ENCODE data around the gene OPN4. TPM values are rescaled to one million over a fixed set of nuclear protein-coding genes. Genes with fewer than 3 reads are reported as not detected.
A peak's percentile ranks its signal among the peaks of the same experiment; 100 is the strongest.

The OPN4 gene
- total RNA-seq, 2 experiments from 2014 or later = not detected

DNA sequence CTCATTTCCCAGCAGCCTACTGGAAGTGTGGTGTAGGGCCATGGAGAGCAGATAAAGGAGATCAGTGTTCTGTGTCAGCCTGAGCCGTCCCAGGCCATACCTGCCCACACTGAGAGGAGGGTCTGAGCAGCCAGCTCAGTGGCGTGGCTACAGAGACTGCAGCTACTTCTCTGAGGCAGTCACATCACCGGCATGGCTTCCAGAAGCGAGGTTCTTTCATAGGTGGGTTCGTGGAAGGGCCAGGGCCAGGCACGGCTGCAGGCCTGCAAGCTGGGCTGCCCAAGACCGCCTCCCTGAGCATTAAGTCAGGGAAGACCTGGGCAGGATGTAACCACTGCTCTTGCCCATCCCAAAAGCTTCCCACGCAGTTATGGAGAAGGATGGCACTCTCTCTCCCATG is 48.8 kb downstream of the OPN4 start:
- no peak for DNase-seq
- Mint-ChIP-seq H3K27ac (no peak overlapping the region), H3K36me3 (ENCODE audit: low read depth) (no peaks in the 10 kb centered on the region), H3K4me1 (ENCODE audit: low read depth) (no peaks in the 10 kb centered on the region), H3K27me3 (ENCODE audit: low read depth) (no peaks in the 10 kb centered on the region), H3K9me3 (no peaks in the 10 kb centered on the region), H3K4me3 (no peak overlapping the region)
- intact Hi-C loops (cut with micrococcal nuclease) = no loop called here
- CTCF ChIA-PET = interaction anchor here (0.7 kb wide), 1 partner anchor 264 kb away, joined by 8 read pairs; no protein-coding TSS in a partner anchor

DNA sequence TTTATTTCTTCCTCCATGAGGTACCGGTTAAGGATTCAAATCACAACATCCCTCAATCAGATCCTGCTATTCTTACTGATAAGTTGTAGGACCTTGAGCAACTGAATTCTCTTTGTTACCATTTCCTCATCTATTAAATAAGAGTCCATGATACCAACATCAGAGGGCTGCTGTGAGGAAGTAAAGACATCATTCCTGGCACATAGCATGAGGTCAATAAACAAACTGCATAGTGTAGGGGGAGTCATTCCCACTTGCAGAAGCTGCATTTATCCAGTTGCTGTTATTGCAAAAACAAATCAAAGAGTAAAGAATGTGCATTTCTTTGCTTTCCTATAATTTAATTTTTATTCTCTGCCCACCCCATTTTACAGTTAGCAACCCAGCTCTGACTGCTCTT is 50.8 kb downstream of the OPN4 start:
- CTCF ChIA-PET = no interaction called here
- no peak overlapping the region for H3K27ac Mint-ChIP-seq
- intact Hi-C loops (cut with micrococcal nuclease) = no loop called here

DNA sequence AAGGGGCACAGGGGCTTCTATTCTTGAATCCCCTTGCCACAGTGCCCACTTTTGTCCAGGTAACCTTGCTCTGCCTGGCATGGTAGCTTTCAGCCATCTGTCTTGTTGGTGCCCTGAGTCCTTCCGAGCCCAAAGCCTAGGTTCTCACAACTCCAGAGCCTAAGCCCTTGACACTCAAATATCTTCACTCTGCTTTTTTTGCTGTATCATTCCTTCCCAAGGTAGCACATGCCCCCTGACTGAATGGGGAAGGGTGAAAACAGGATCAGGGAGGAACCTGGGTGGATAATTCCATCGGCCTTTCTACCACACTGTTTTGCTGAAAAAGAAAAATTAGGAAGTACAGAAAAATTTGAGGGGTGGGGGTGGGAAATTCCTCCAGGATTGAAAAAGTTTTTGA is 51.6 kb downstream of the OPN4 start:
- Mint-ChIP-seq H3K27ac (no peak overlapping the region), H3K9me3 (no peaks in the 10 kb centered on the region), H3K36me3 (ENCODE audit: low read depth) (no peaks in the 10 kb centered on the region), H3K27me3 (ENCODE audit: low read depth) (no peaks in the 10 kb centered on the region), H3K4me3 (no peak overlapping the region), H3K4me1 (ENCODE audit: low read depth) (peaks cover 9% of the 10 kb centered on the region)
- intact Hi-C loops (cut with micrococcal nuclease) = no loop called here
- no peak for DNase-seq
- CTCF ChIA-PET = interaction anchor here (0.9 kb wide), 1 partner anchor 304 kb away, joined by 4 read pairs; no protein-coding TSS in a partner anchor

More for the DNA sequence above, 50.8 kb downstream of the OPN4 start:
- Mint-ChIP-seq H3K9me3 (no peaks in the 10 kb centered on the region), H3K27me3 (ENCODE audit: low read depth) (no peaks in the 10 kb centered on the region), H3K36me3 (ENCODE audit: low read depth) (no peaks in the 10 kb centered on the region), H3K4me1 (ENCODE audit: low read depth) (peaks cover 3% of the 10 kb centered on the region), H3K4me3 (no peak overlapping the region)
- no peak for DNase-seq

DNA sequence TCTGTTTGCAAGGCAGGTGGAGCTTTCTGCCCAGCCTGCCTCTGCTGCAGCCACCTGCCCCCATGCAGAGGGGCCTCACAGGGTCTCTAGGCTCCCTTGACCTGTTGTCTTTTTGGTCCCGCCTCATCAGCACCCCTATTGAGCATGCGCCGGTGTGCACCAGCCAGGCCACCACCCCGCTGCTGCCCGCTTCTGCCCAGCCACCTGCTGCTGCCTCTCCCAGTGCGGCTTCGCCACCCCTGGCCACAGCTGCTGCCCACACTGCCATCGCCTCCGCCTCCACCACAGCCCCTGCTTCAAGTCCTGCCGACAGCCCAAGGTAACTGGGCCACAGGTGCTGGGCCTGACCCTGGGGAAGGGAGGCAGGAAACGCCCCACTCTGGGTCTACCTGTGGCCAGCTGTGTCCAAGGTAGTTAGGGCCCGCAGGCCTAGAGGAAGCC is 52.1 kb downstream of the OPN4 start:
- intact Hi-C loops (cut with micrococcal nuclease) = no loop called here
- DNase-seq = no peak
- Mint-ChIP-seq H3K4me1 (ENCODE audit: low read depth) (peaks cover 10% of the 10 kb centered on the region), H3K4me3 (no peak overlapping the region), H3K27me3 (ENCODE audit: low read depth) (no peaks in the 10 kb centered on the region), H3K27ac (no peak overlapping the region), H3K36me3 (ENCODE audit: low read depth) (no peaks in the 10 kb centered on the region), H3K9me3 (no peaks in the 10 kb centered on the region)
- CTCF ChIA-PET = interaction anchor here (0.6 to 0.9 kb wide), 2 partner anchors 18 to 304 kb away, joined by 3 to 4 read pairs; no protein-coding TSS in a partner anchor

DNA sequence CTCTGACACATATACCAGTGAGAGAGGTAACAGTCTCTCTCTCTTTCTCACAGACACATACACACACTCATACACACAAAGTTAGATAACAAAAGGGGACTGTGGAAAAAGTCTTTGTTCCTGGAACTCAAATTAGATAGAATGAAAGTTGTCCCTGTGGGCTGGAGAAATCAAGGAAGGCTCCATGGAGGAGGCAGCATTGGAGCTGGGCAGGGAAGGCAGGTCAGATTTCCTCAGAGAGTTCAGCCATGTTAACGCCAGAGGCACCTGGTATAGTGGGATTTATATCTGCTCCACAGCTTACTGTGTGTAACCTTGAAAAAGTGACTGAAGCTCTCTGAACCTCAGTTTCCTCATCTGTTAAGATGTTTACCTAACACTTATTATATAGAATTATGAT is 52.6 kb downstream of the OPN4 start:
- Mint-ChIP-seq H3K27ac (no peak overlapping the region), H3K27me3 (ENCODE audit: low read depth) (no peaks in the 10 kb centered on the region), H3K4me3 (no peak overlapping the region), H3K36me3 (ENCODE audit: low read depth) (no peaks in the 10 kb centered on the region), H3K4me1 (ENCODE audit: low read depth) (peaks cover 10% of the 10 kb centered on the region), H3K9me3 (no peaks in the 10 kb centered on the region)
- intact Hi-C loops (cut with micrococcal nuclease) = no loop called here
- CTCF ChIA-PET = interaction anchor here (0.6 kb wide), 1 partner anchor 18 kb away, joined by 3 read pairs; no protein-coding TSS in a partner anchor
- DNase-seq = no peak

DNA sequence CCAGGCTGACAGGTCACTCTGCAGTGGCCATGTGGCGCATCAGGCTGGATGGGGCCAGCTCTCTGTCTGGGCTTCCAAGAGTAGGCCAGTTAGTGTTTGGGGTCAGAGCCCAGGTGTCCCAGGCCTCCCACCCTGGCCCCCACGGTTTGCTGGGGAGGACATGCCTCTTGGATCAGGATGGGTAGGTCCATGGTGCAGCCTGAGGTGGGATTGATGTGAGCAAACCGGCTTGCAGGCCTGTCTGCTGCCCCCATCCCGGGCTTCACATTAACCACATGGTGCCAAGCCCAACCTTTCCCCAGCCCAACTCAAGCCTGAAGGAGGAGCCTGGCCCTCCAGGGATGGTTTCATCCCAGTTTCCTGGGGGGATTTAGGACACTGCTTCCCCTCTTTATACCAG is 53.2 kb downstream of the OPN4 start:
- H3K27ac Mint-ChIP-seq = no peak overlapping the region
- peaks cover 14% of the 10 kb centered on the region for H3K4me1 Mint-ChIP-seq (ENCODE audit: low read depth)
- no peaks in the 10 kb centered on the region for H3K9me3 Mint-ChIP-seq
- no peak overlapping the region for H3K4me3 Mint-ChIP-seq
- H3K36me3 Mint-ChIP-seq (ENCODE audit: low read depth) = no peaks in the 10 kb centered on the region
- no peak for DNase-seq
- intact Hi-C loops (cut with micrococcal nuclease) = no loop called here
- CTCF ChIA-PET = interaction anchor here (0.6 to 1.2 kb wide), 3 partner anchors 190 to 305 kb away, joined by 3 to 7 read pairs (median 3); no protein-coding TSS in a partner anchor
- H3K27me3 Mint-ChIP-seq (ENCODE audit: low read depth) = no peaks in the 10 kb centered on the region

DNA sequence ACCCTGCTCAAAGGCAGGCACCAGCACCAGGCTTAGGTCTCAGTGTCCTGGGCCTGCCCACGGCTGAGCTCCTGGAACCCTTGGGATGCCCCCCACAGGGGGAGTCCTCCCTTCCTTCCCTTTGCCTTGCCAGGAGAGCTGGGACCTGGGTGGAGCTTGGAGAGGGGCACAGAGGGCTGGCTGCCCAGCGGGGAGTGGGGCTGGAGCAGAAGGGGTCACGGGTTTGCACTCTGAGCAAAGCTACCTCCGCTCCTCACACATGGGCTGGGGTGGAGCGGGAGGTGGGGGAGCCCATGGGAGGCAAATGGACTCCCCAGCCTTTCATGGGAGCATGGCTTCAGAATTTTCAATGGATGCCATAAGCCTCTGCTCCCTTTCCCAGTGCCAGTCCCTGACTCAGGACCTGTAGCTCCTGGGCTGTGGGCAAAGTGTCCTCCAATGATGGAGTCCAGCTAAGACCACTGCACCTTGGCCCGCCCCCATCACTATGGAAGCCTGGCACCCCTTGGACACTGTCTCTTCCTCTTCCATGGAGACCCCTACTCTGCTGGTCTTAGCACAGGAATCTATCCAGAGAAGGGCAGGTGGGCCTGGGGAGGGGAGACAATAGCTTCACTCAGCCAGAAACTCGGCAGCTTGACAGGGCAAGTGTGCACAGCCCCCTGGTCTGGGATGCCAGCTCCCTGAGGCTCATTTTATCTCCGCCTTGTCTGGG is 53.9 kb downstream of the OPN4 start:
- Mint-ChIP-seq H3K36me3 (ENCODE audit: low read depth) (no peaks in the 10 kb centered on the region), H3K9me3 (no peaks in the 10 kb centered on the region), H3K27me3 (ENCODE audit: low read depth) (no peaks in the 10 kb centered on the region), H3K4me3 (no peak overlapping the region), H3K27ac (no peak overlapping the region), H3K4me1 (ENCODE audit: low read depth) (peaks cover 14% of the 10 kb centered on the region)
- DNase-seq = no peak
- CTCF ChIA-PET = interaction anchor here (0.6 to 1.2 kb wide), 4 partner anchors 190 to 306 kb away, joined by 3 to 7 read pairs (median 3); no protein-coding TSS in a partner anchor
- intact Hi-C loops (cut with micrococcal nuclease) = no loop called here

DNA sequence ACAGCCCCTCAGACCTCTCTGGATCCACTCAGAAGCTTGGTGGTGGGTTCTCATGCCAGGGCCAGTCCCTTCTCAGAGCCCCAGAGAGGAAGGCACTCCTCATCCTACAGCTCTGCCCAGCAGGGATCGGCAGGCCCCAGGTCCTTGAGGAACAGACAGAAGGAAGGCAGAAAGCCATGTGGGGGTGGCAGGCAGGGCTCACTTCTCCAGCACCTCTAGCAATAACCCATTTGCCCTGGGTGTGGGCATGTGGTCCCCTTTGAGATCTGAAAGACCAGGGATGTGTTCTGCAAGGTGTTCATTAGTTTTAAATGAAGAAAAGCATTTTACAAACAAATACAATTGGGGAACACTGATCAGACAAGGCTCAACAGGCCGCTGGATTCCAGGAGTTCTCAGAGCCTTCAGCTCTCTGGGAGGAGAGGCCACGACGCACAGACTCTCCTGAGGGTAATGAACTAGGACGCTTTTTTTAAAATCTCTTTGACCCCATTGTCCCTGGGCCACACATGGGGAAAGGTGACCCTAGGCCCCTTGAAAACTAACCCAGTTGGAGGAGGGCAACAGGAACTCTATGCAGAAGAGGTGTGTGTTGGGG is 54.5 kb downstream of the OPN4 start:
- no peak overlapping the region for H3K27ac Mint-ChIP-seq

DNA sequence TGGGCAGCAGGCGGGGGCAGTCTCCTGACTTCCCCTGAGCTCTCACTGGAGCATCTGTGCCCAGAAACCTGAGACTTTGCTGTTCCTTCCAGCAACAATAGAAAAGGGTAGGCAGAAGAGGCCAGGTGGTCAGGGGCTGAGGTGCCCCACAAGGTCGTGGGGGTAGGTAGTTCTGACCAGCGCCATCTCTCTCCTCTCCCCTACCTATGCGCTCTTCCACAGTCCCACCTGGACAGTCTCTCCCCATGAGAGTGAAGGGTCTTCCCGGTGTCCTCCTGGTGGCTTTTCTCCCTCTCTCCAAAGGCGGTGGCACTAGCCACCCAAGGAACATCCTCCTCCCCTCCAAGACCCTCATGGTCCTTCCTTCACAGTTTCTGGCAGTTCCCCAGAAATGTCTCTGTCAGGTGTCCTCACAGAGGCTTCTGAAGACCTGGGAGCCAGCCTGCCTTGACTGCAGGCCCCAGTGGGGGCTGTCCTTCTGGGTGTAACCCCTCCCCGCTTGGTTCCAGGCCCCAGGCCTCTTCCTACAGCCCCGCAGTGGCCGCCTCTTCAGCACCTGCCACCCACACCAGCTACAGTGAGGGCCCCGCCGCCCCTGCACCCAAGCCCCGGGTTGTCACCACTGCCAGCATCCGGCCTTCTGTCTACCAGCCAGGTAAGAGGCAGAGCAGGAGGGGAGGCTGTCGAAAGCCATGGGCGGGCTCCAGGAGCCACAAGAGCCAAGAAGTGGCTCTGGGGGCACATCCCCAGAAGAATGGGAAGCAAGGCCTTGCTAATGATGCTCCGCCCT is 55.2 kb downstream of the OPN4 start:
- DNase-seq = no peak
- Mint-ChIP-seq H3K4me3 (peak overlapping the region; percentile 87), H3K27ac (no peak overlapping the region), H3K36me3 (ENCODE audit: low read depth) (no peaks in the 10 kb centered on the region), H3K9me3 (no peaks in the 10 kb centered on the region), H3K27me3 (ENCODE audit: low read depth) (no peaks in the 10 kb centered on the region), H3K4me1 (ENCODE audit: low read depth) (peaks cover 14% of the 10 kb centered on the region)
- intact Hi-C loops (cut with micrococcal nuclease) = loop anchor here (5.0 to 10.0 kb wide), 3 partner anchors 88 to 385 kb away; partner anchors contain the start of genes GLUD1, SHLD2 and WAPL
- CTCF ChIA-PET = no interaction called here

More for the DNA sequence above, 54.5 kb downstream of the OPN4 start:
- H3K9me3 Mint-ChIP-seq = no peaks in the 10 kb centered on the region
- H3K4me1 Mint-ChIP-seq (ENCODE audit: low read depth) = peaks cover 14% of the 10 kb centered on the region
- no peak overlapping the region for H3K4me3 Mint-ChIP-seq
- DNase-seq = no peak
- CTCF ChIA-PET = interaction anchor here (1.2 kb wide), 1 partner anchor 189 kb away, joined by 3 read pairs; no protein-coding TSS in a partner anchor
- no peaks in the 10 kb centered on the region for H3K36me3 Mint-ChIP-seq (ENCODE audit: low read depth)
- intact Hi-C loops (cut with micrococcal nuclease) = no loop called here
- no peaks in the 10 kb centered on the region for H3K27me3 Mint-ChIP-seq (ENCODE audit: low read depth)

DNA sequence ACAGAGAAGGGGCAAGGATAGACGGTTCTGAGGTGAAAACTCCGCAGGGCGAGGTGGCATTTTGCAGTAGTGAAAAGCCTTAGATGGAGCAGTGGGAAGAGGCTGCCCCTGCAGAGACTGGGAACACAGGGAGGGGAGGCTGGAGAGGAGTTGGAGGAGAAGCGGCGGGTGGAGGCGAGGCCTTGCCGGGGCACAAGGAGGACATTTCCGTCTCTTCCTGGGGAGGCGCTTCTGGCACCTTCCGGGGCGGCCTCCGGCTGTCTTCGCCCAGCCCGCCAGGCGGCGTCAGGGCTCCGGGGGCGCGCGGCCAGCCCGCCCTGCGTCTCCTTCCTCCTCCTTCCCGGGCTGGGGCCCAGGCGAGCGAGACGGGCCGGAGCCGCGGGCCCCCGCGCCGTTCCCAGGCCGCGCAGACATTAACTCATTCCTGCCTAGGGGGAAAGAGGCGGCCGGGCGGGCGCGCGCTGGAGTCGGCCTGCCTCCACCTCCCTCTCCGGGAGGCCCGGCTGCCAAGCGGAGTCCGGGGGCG is 56.7 kb downstream of the OPN4 start:
- no peaks in the 10 kb centered on the region for H3K9me3 Mint-ChIP-seq
- H3K4me1 Mint-ChIP-seq (ENCODE audit: low read depth) = peaks cover 14% of the 10 kb centered on the region
- peak overlapping the region; percentile 87 for H3K4me3 Mint-ChIP-seq
- peak overlapping the region; percentile 93 for H3K27ac Mint-ChIP-seq
- peak; percentile 86 for DNase-seq
- CTCF ChIA-PET = interaction anchor here (0.6 to 1.5 kb wide), 2 partner anchors 45 to 229 kb away, joined by 3 to 4 read pairs; partner anchors contain the start of gene BMPR1A
- H3K27me3 Mint-ChIP-seq (ENCODE audit: low read depth) = no peaks in the 10 kb centered on the region
- intact Hi-C loops (cut with micrococcal nuclease) = loop anchor here (1.0 to 10.0 kb wide), 9 partner anchors 23 to 384 kb away; partner anchors contain the start of genes BMPR1A, GLUD1, SHLD2 and WAPL
- no peaks in the 10 kb centered on the region for H3K36me3 Mint-ChIP-seq (ENCODE audit: low read depth)

DNA sequence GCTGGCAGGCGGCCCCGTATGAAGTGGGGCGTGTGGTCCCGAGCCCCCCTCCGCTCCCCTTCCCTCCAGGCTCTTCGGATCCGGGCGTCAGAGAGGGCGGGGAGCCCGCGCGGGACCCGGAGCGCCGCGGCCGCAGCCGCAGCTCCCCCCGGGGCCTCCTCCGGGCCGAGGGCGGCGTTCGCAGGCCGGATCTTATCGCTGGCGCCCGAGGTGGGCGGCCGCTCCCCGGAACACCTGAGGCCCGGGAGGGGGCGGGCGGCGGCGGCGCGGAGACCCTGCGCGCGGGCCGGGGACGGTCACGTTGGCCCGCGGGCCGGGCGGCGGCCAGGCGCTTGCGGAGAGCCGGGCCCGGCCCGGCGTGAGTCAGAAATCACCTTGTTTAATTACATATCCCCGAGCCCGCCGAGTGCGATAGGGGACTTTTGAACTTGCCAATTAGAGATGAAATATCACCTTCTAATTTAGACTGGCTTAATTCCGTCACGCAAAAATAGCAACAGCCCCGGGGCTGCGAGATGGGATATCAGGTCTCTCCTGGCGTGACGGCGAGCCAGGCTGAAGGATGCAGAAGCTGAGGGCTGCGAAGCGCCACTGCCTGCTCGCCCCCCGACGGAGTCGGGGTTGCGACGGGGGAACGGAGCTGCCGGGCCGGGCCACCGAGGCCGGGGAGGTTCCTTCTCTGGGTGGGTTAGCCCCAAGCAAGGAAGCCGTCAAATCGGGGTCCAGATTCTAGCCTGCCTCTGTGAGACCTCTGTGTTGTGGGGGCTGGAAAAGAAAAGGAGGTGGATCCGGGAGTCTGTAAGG is 57.4 kb downstream of the OPN4 start:
- Mint-ChIP-seq H3K9me3 (no peaks in the 10 kb centered on the region), H3K27ac (peak overlapping the region; percentile 82), H3K36me3 (ENCODE audit: low read depth) (no peaks in the 10 kb centered on the region), H3K4me3 (peak overlapping the region; percentile 87), H3K27me3 (ENCODE audit: low read depth) (no peaks in the 10 kb centered on the region), H3K4me1 (ENCODE audit: low read depth) (peaks cover 14% of the 10 kb centered on the region)
- peak; percentile 66 for DNase-seq
- CTCF ChIA-PET = interaction anchor here (1.0 to 1.5 kb wide), 3 partner anchors 44 to 258 kb away, joined by 4 to 5 read pairs (median 4); partner anchors contain the start of gene BMPR1A
- intact Hi-C loops (cut with micrococcal nuclease) = loop anchor here (1.0 to 10.0 kb wide), 9 partner anchors 23 to 383 kb away; partner anchors contain the start of genes BMPR1A, GLUD1, SHLD2 and WAPL

Measured in activated naive CD4-positive, alpha-beta T cell treated with anti-CD3 and anti-CD28 coated beads for 36 hours (primary cell).